ENCODE data around the gene PAX5.

Gene PAX5

GRCh38 chr9:36961561-36962325, 72.3 kb downstream of the PAX5 start:
- DNase-seq (ENCODE audit: low read depth, low spot score): no peak

- no peak for DNase-seq (ENCODE audit: low read depth, low spot score)
Measured at GRCh38 chr9:36961051-36961450, 73.0 kb downstream of the PAX5 start.

- DNase-seq (ENCODE audit: low read depth, low spot score): no peak
Measured at GRCh38 chr9:36960575-36960955, 73.5 kb downstream of the PAX5 start.

GRCh38 chr9:36959681-36960574, 74.1 kb downstream of the PAX5 start:
- DNase-seq (ENCODE audit: low read depth, low spot score): no peak

- DNase-seq (ENCODE audit: low read depth, low spot score): no peak
Measured at GRCh38 chr9:36956908-36957307, 77.2 kb downstream of the PAX5 start.

- DNase-seq (ENCODE audit: low read depth, low spot score): no peak
Measured at GRCh38 chr9:36950389-36950788, 83.7 kb downstream of the PAX5 start.

- DNase-seq (ENCODE audit: low read depth, low spot score): no peak
Measured at GRCh38 chr9:36949466-36949865, 84.6 kb downstream of the PAX5 start.

GRCh38 chr9:36948051-36948450, 86.0 kb downstream of the PAX5 start:
- no peak for DNase-seq (ENCODE audit: low read depth, low spot score)

- DNase-seq (ENCODE audit: low read depth, low spot score): no peak
Measured at GRCh38 chr9:36946653-36947052, 87.4 kb downstream of the PAX5 start.

- DNase-seq (ENCODE audit: low read depth, low spot score): no peak
Measured at GRCh38 chr9:36945999-36946398, 88.1 kb downstream of the PAX5 start.

- no peak for DNase-seq (ENCODE audit: low read depth, low spot score)
Measured at GRCh38 chr9:36942891-36943290, 91.2 kb downstream of the PAX5 start.

- no peak for DNase-seq (ENCODE audit: low read depth, low spot score)
Measured at GRCh38 chr9:36941441-36941840, 92.6 kb downstream of the PAX5 start.

- no peak for DNase-seq (ENCODE audit: low read depth, low spot score)
Measured at GRCh38 chr9:36940881-36941280, 93.2 kb downstream of the PAX5 start.

- no peak for DNase-seq (ENCODE audit: low read depth, low spot score)
Measured at GRCh38 chr9:36940500-36940853, 93.6 kb downstream of the PAX5 start.

GRCh38 chr9:36939655-36940499, 94.2 kb downstream of the PAX5 start:
- DNase-seq (ENCODE audit: low read depth, low spot score): no peak

GRCh38 chr9:36939214-36939613, 94.9 kb downstream of the PAX5 start:
- DNase-seq (ENCODE audit: low read depth, low spot score): no peak

- no peak for DNase-seq (ENCODE audit: low read depth, low spot score)
Measured at GRCh38 chr9:36938617-36939016, 95.5 kb downstream of the PAX5 start.

GRCh38 chr9:36937951-36938350, 96.1 kb downstream of the PAX5 start:
- no peak for DNase-seq (ENCODE audit: low read depth, low spot score)

- DNase-seq (ENCODE audit: low read depth, low spot score): no peak
Measured at GRCh38 chr9:36937346-36937745, 96.7 kb downstream of the PAX5 start.

GRCh38 chr9:36936498-36936831, 97.6 kb downstream of the PAX5 start:
- DNase-seq (ENCODE audit: low read depth, low spot score): no peak

- DNase-seq (ENCODE audit: low read depth, low spot score): no peak
Measured at GRCh38 chr9:36935768-36936497, 98.1 kb downstream of the PAX5 start.

GRCh38 chr9:36935332-36935731, 98.7 kb downstream of the PAX5 start:
- no peak for DNase-seq (ENCODE audit: low read depth, low spot score)
